H1 (cell line): Measurements from ENCODE around the gene MIF. TPM values are rescaled to one million over a fixed set of nuclear protein-coding genes. Genes with fewer than 3 reads are reported as not detected.
"Not testable (repeated sequence)": the region's sequence is repeated elsewhere in the genome, so short reads cannot be mapped to it uniquely, and the experiment has no call there.

Experiments
- CTCF ChIA-PET: fragments of 300-600 bp; sonication (Branson Sonifier 250); formaldehyde crosslinking; loops from one replicate; lab custom pipeline; 2021; ENCODE audit not compliant: partially characterized antibody; lab: Charles Lee
- POLR2A ChIA-PET: fragments of 300-600 bp; sonication (Branson Sonifier 250); formaldehyde crosslinking; loops from one replicate; lab custom pipeline; 2021; ENCODE audit warnings: inconsistent platforms; ENCODE audit not compliant: partially characterized antibody; lab: Charles Lee
- DNase-seq, 2 experiments: peaks; one replicate each; pipeline versions ENCODE4 v3.0.0 to v3.0.0-alpha.2; 2010 to 2022; ENCODE audit warnings: low spot score in 2 of 2, low read depth in 1 of 2, mixed read lengths in 1 of 2
- FAIRE-seq: peaks from 2 replicates; lab custom pipeline; 2011; peaks lifted over from hg19 to GRCh38; lab: Jason Lieb, UNC
- H2AFZ ChIP-seq: 2 replicates; pipeline ENCODE4 v1.8.1; 2012; ENCODE audit warnings: low read length, inconsistent platforms
- H2AK5ac ChIP-seq: 2 replicates; pipeline ENCODE4 v1.6.1; 2013; ENCODE audit warnings: low read depth, low read length
- H2BK120ac ChIP-seq: replicated peaks from 2 replicates; pipeline ENCODE3; 2013; ENCODE audit warnings: low read depth, low read length, inconsistent platforms
- H2BK12ac ChIP-seq: 2 replicates; pipeline ENCODE4 v1.6.1; 2013; ENCODE audit warnings: low read depth, low read length
- H2BK15ac ChIP-seq: 2 replicates; pipeline ENCODE4 v1.6.1; 2013; ENCODE audit warnings: low read length
- H2BK20ac ChIP-seq: 2 replicates; pipeline ENCODE4 v1.6.1; 2013; ENCODE audit warnings: low read length
- H2BK5ac ChIP-seq: 2 replicates; pipeline ENCODE4 v1.6.1; 2013; ENCODE audit warnings: low read depth, low read length
- H3K14ac ChIP-seq: 2 replicates; pipeline ENCODE4 v1.6.1; 2013; ENCODE audit warnings: inconsistent platforms; ENCODE audit not compliant: insufficient read length
- H3K18ac ChIP-seq: 2 replicates; pipeline ENCODE4 v1.6.1; 2013; ENCODE audit warnings: low read length; ENCODE audit errors: extremely low read depth
- H3K23ac ChIP-seq: 2 replicates; pipeline ENCODE4 v1.6.1; 2013; ENCODE audit warnings: inconsistent platforms; ENCODE audit not compliant: insufficient read length
- H3K23me2 ChIP-seq: 2 replicates; pipeline ENCODE4 v1.6.1; 2013; ENCODE audit warnings: low read depth, low read length
- H3K27ac ChIP-seq: 2 replicates; pipeline ENCODE4 v1.6.1; 2011; ENCODE audit warnings: low read depth, low read length, inconsistent platforms
- H3K27me3 ChIP-seq, 4 experiments: replicated peaks in 1 of 4; 1 replicate in 1 of 4; 2 replicates in 3 of 4; pipeline versions ENCODE4 v1.6.1 to v1.8.1; 2011 to 2013; ENCODE audit warnings: low read length in 3 of 4, mild to moderate bottlenecking in 3 of 4, inconsistent platforms in 2 of 4, mixed read lengths in 2 of 4, moderate library complexity in 1 of 4; ENCODE audit not compliant: control insufficient read depth in 3 of 4, insufficient read depth in 3 of 4; ENCODE audit errors: extremely low read depth in 1 of 4
- H3K36me3 ChIP-seq, 4 experiments: 2 replicates each; pipeline versions ENCODE4 v1.6.1 to v1.8.1; 2011 to 2013; ENCODE audit warnings: mild to moderate bottlenecking in 4 of 4, low read length in 3 of 4, moderate library complexity in 2 of 4, control low read depth in 1 of 4, inconsistent platforms in 1 of 4; ENCODE audit not compliant: insufficient read depth in 4 of 4, control insufficient read depth in 2 of 4
- H3K4ac ChIP-seq: replicated peaks from 2 replicates; pipeline ENCODE3; 2013; ENCODE audit warnings: low read length, low read depth, mixed read lengths, inconsistent platforms; ENCODE audit not compliant: insufficient read length
- H3K4me1 ChIP-seq, 4 experiments: replicated peaks in 1 of 4; 1 replicate in 1 of 4; 2 replicates in 3 of 4; pipeline versions ENCODE4 v1.6.1 to v1.8.1; 2011 to 2013; ENCODE audit warnings: low read length in 3 of 4, inconsistent platforms in 2 of 4, mixed read lengths in 1 of 4; ENCODE audit not compliant: insufficient read depth in 4 of 4, control insufficient read depth in 3 of 4
- H3K4me2 ChIP-seq, 2 experiments: 2 replicates each; pipeline versions ENCODE4 v1.6.1 to v1.8.1; 2011 to 2013; ENCODE audit warnings: low read depth in 2 of 2, low read length in 2 of 2, control low read depth in 1 of 2, inconsistent platforms in 1 of 2, mild to moderate bottlenecking in 1 of 2; ENCODE audit not compliant: insufficient read depth in 1 of 2
- H3K4me3 ChIP-seq, 4 experiments: fragments of 200-600, 300-600 bp in 1 of 4; sonication (generic), shearing (Covaris generic), sonication (Bioruptor Twin) in 1 of 4; 2 replicates each; pipeline versions ENCODE4 v1.5.1 to v1.8.1; 2011 to 2016; ENCODE audit warnings: low read length in 4 of 4, low read depth in 3 of 4, control low read depth in 2 of 4, inconsistent platforms in 2 of 4, mild to moderate bottlenecking in 2 of 4, mixed read lengths in 1 of 4, moderate library complexity in 1 of 4; ENCODE audit not compliant: insufficient read depth in 2 of 4; ENCODE audit errors: extremely low read depth in 1 of 4
- H3K56ac ChIP-seq: replicated peaks from 2 replicates; pipeline ENCODE3; 2013; ENCODE audit warnings: low read depth, mild to moderate bottlenecking, mixed read lengths, low read length, inconsistent platforms; ENCODE audit not compliant: insufficient read length
- H3K79me1 ChIP-seq: 2 replicates; pipeline ENCODE4 v1.6.1; 2013; ENCODE audit warnings: low read depth, low read length, control low read depth
- H3K79me2 ChIP-seq, 2 experiments: 2 replicates each; pipeline versions ENCODE4 v1.6.1 to v1.8.1; 2012 to 2013; ENCODE audit warnings: low read length in 2 of 2, mild to moderate bottlenecking in 2 of 2, inconsistent platforms in 1 of 2; ENCODE audit not compliant: insufficient read depth in 2 of 2, control insufficient read depth in 1 of 2
- H3K9ac ChIP-seq, 4 experiments: replicated peaks in 1 of 4; 1 replicate in 1 of 4; 2 replicates in 3 of 4; pipeline versions ENCODE4 v1.6.1 to v1.8.1; 2011 to 2013; ENCODE audit warnings: low read depth in 3 of 4, low read length in 3 of 4, control low read depth in 2 of 4, mild to moderate bottlenecking in 2 of 4, moderate library complexity in 2 of 4, inconsistent platforms in 1 of 4; ENCODE audit errors: extremely low read depth in 1 of 4
- H3K9me3 ChIP-seq, 2 experiments: 2 replicates each; pipeline versions ENCODE4 v1.6.1 to v1.8.1; 2012 to 2013; ENCODE audit warnings: mild to moderate bottlenecking in 2 of 2, moderate library complexity in 2 of 2, control low read depth in 1 of 2, inconsistent platforms in 1 of 2, low read depth in 1 of 2, low read length in 1 of 2, mixed read lengths in 1 of 2; ENCODE audit not compliant: insufficient read depth in 2 of 2
- H4K20me1 ChIP-seq, 2 experiments: replicated peaks in 1 of 2; 2 replicates each; pipeline versions ENCODE3 to v1.8.1; 2011 to 2013; ENCODE audit warnings: inconsistent platforms in 2 of 2, low read length in 2 of 2, mild to moderate bottlenecking in 1 of 2; ENCODE audit not compliant: insufficient read depth in 2 of 2, control insufficient read depth in 1 of 2
- H4K5ac ChIP-seq: 2 replicates; pipeline ENCODE4 v1.6.1; 2013; ENCODE audit warnings: low read length, low read depth, mixed read lengths, inconsistent platforms; ENCODE audit not compliant: insufficient read length
- H4K8ac ChIP-seq: 2 replicates; pipeline ENCODE4 v1.8.0; 2013; ENCODE audit warnings: mild to moderate bottlenecking, moderate library complexity, low read length, inconsistent platforms; ENCODE audit not compliant: insufficient read depth; ENCODE audit errors: extremely low read depth
- H4K91ac ChIP-seq: replicated peaks from 2 replicates; pipeline ENCODE3; 2013; ENCODE audit warnings: low read length, mixed read lengths, inconsistent platforms; ENCODE audit not compliant: insufficient read length
- BRCA1 ChIP-seq: IDR thresholded peaks from 2 replicates; pipeline ENCODE4 v1.6.1; 2012; ENCODE audit warnings: low read depth, low read length, improper control_type of control experiment
- SIRT6 ChIP-seq: IDR thresholded peaks from one replicate; pipeline ENCODE4 v1.7.1; 2012; ENCODE audit warnings: low read length, inconsistent platforms
- SP1 ChIP-seq: IDR thresholded peaks from 2 replicates; pipeline ENCODE4 v1.6.1; 2011; ENCODE audit warnings: low read depth, low read length
- TBP ChIP-seq: IDR thresholded peaks from 2 replicates; pipeline ENCODE4 v1.6.1; 2011; ENCODE audit warnings: low read depth, low read length, improper control_type of control experiment
- WGBS, 2 experiments: shearing (Covaris generic) in 1 of 2; methylation state at CpG; one replicate each; pipeline versions ENCODE4 v1.1.6 to v1.1.7; 2013 to 2015; ENCODE audit warnings: low lambda C conversion rate in 2 of 2, mixed read lengths in 2 of 2, inconsistent platforms in 1 of 2, low coverage in 1 of 2, missing lambda C conversion rate in 1 of 2; ENCODE audit not compliant: insufficient replicate concordance in 2 of 2, insufficient coverage in 1 of 2, insufficient read length in 1 of 2; ENCODE audit errors: extremely low coverage in 1 of 2, missing lambda C conversion rate in 1 of 2; 5-methylcytosine and 5-hydroxymethylcytosine counted together
- polyA plus RNA-seq, 7 experiments: library from polyadenylated mRNA; depleted of rRNA in 3 of 7; stranded (reverse) in 5 of 7; unstranded in 2 of 7; fragments of >200 nt in 5 of 7; fragments of 200-250 nt in 2 of 7; gene quantifications; 1 replicate in 5 of 7; 2 replicates in 1 of 7; 4 replicates in 1 of 7; pipeline versions ENCODE4 v1.2.1 to v1.2.3, GENCODE V29; 2011 to 2013; ENCODE audit warnings: missing spikeins in 2 of 7, mixed read lengths in 2 of 7
- total RNA-seq: library from RNA; stranded (reverse); fragmentation: NEBNext Ultra II Directional; extraction: Animal tissue kit (Norgen Biotek cat#: 25700); gene quantifications from 2 replicates; pipeline ENCODE4 v1.2.1, GENCODE V29; 2021
- TF ChIP-seq, protein P1 (sequence below): IDR thresholded peaks from 2 replicates; pipeline ENCODE4 v1.6.1; 2012; ENCODE audit warnings: inconsistent platforms

Gene MIF
- total and polyA plus RNA-seq, 2 of the 8 experiments (the other 6 are each of a cell fraction or from before 2014, with no cell fraction given), result 1,082 to 1,870 TPM

DNA sequence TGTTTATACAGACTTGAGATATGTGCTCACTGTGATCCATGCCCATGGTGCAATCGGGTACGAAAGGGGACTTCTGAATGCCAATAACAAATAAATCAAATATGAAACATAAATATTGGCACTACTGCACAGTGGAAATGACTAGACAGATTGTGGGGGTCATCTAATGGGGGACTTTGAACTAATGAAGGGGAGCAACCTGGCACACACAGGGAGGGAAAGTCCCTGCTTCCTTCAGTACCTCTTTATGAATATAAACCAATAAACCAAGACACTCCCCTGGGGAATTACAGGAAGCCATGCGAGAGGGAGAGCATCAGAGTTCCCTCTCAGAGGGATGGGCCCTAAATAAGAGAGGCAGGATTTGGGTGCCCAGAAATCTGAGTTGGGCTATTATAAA, 21.1 kb downstream of the MIF start (continued):
- TF ChIP-seq TBP (no peak), BRCA1 (no peak), SP1 (no peak), SIRT6 (no peak)
- TF ChIP-seq, protein P1, sequence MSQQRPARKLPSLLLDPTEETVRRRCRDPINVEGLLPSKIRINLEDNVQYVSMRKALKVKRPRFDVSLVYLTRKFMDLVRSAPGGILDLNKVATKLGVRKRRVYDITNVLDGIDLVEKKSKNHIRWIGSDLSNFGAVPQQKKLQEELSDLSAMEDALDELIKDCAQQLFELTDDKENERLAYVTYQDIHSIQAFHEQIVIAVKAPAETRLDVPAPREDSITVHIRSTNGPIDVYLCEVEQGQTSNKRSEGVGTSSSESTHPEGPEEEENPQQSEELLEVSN, result no peak

DNA sequence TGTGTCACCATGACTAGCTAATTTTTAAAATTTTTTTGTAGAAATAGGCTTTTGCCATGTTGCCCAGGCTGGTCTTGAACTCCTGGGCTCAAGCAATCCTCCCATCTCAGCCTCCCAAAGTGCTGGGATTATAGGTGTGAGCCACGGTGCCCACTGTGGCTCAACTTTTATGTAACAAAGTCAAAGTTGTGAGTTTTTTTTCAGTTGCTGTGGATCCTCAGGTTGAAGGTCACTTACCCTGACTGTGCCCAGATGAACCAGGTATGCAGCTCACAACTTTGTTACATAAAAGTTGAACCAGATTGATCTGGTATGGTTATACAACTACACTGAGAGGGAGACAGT, 26.1 kb downstream of the MIF start:
- not testable (repeated sequence) for H2AFZ ChIP-seq, H2BK5ac ChIP-seq, H2AK5ac ChIP-seq, H3K9ac ChIP-seq, H4K91ac ChIP-seq, H3K23ac ChIP-seq, H3K4me2 ChIP-seq, H4K5ac ChIP-seq, H2BK12ac ChIP-seq, H3K4me1 ChIP-seq, H3K4ac ChIP-seq, H2BK15ac ChIP-seq, H4K8ac ChIP-seq, H3K79me2 ChIP-seq, DNase-seq, H3K18ac ChIP-seq, H3K14ac ChIP-seq, H3K27me3 ChIP-seq, H3K56ac ChIP-seq, FAIRE-seq, H4K20me1 ChIP-seq, H3K9me3 ChIP-seq, H3K23me2 ChIP-seq, H3K79me1 ChIP-seq, H3K36me3 ChIP-seq, H3K27ac ChIP-seq, H2BK20ac ChIP-seq, H3K4me3 ChIP-seq
- CTCF ChIA-PET, result interaction anchor here (1.0 to 1.9 kb wide), 6 partner anchors 9 to 60 kb away, joined by 3 to 8 read pairs (median 3); no protein-coding TSS in a partner anchor
- peak overlapping the region; percentile 22 for H2BK120ac ChIP-seq
- WGBS, 2 experiments, result 95% methylated on average over 1 of the region's 1 CpG; no CpG with 5 or more reads in 1 of the 2 experiments
- POLR2A ChIA-PET, result interaction anchor here (0.8 to 1.4 kb wide), 3 partner anchors 22 to 54 kb away, joined by 3 read pairs; no protein-coding TSS in a partner anchor
